GM18861 (cell line): ENCODE data around the gene FXR1.
A peak's percentile ranks its signal among the peaks of the same experiment; 100 is the strongest.
"Not testable (repeated sequence)": the region's sequence is repeated elsewhere in the genome, so short reads cannot be mapped to it uniquely, and the experiment has no call there.

ENCODE experiments used
- ATAC-seq: cut with Tn5 transposase; IDR thresholded peaks from one replicate; pipeline ENCODE4 v1.9.1; 2021; ENCODE audit not compliant: unreplicated experiment

FXR1 gene

DNA sequence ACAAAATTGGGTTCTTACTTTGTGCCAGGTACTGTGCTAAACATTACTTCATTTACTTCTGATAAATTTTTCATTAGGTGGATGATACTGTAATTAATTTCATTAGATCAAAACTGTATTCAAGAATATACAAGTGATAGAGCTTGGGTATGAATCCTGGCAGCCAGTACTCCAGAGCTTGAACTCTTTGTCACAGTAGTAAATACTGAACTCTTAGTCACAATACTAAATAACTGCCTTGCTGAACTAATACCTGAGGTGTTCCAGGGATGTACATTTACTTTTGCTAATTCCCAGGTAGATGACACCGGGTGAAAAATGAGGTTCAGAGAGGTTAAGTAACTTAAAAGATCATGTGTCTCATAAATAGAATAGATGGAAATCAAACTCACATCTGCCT, 20.3 kb downstream of the FXR1 start:
- no peak for ATAC-seq

DNA sequence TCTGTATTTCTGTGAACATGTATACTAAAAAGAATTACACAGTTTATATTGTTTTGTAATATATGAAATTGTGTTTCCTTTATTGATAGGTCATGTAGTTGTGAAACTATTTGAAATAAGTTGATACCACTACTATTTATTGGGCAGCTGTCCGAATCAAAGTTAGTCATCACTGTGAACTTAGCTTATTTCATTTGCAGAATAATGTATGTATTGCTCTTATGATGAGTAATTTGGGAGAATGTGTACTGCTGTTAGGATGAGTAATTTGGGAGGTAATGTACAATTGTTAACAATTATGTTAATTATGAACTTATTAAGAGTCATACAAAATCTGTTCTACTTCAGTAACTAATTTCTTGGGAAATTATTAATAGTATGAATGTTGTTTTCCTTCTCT, 22.2 kb downstream of the FXR1 start:
- no peak for ATAC-seq

DNA sequence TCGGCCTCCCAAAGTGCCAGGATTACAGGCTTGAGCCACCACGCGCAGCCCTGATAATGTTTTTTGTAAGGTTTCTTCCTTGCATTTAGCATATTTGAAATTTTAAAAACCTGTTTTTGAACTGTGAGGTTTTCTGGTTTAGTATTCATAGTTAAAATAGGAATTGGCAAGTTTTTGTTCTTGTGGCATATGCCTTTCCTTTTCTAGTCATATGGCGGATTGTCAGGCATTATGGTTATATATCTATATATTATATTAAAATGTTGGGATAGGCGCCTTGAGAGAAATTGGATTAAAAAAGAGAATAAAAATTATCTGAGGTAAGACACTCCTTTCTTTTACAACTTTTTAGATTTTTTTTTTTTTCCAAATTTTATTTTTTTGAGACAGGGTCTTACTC, 28.4 kb downstream of the FXR1 start:
- ATAC-seq, result no peak

DNA sequence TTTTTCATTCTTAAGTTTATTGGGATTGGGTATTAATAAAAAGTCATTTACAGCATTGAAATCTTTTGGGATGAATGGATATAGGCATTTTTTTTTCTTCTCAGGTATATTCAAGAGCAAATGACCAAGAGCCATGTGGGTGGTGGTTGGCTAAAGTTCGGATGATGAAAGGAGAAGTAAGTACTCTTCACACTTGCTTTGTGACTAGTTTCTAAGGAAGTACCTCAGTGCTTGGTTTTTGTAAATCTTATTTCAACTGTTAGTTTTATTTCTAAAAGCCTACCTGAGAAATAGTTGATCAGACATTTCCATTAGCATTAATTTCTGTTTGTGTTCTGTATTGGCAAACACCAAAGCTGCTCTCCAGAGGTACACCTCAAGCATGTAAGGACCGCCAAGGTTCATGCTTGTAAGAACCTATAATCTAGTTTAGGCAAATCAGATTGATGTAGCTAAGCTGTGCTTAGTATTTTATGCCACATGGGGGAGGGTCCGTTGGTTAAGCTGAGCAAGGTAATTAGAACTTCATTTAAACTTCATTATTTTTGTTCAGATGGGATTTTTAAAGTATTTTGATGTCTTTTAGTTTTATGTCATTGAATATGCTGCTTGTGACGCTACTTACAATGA, 35.4 kb downstream of the FXR1 start:
- ATAC-seq, result no peak

DNA sequence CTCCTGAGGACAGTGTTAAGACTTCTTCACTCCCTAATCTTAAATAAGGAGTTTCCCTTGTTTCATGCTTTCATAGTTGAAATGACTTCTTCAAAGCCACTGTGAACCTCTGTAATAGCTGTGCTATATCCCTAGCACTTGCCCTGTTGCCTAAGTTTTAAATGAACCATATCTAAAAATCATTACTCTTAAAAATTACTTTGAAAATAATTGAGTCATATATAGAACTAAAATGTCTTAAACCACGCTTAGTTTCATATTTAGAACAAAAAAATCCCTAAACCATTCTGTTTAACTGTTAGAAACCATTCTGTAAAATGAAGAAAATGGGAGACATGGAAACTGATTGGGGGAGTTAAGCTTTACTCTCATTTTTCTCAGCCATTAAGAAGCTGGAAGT, 47.2 kb downstream of the FXR1 start:
- ATAC-seq, result no peak

DNA sequence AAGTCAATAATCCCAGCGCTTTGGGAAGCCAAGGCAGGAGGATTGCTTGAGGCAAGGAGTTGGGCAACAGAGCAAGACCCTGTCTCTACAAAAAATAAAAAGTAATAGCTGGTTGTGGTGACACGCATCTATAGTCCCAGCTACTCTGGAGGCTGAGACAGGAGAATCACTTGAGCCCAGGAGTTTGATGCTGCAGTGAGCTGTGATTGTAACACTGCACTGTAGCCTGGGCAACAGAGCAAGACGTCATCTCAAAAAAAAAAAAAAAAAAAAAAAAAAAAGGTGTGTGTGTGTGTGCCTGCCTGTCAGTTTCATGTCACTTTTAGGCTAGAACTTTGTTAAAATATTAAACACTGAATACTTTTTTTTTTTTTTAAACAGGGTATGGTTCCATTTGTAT, 48.6 kb downstream of the FXR1 start:
- ATAC-seq, result no peak

DNA sequence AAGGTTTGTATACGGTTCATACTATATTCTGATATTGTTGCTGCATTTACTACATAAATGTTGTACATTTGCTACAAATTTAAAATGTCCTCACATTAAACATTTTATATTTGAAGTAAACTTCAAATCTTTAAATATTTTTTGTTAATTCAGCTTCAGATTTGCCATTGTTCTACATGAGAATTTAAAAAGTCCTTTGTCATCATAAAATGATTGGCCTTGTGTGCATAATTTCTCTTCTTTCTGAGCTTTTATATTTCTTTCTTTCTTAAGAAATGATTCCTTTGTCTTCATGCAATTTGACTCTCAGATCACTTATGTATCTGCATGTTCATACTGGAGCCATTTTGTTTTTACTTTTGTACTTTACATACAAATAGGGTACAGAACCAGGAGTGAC, 49.1 kb downstream of the FXR1 start:
- no peak for ATAC-seq

DNA sequence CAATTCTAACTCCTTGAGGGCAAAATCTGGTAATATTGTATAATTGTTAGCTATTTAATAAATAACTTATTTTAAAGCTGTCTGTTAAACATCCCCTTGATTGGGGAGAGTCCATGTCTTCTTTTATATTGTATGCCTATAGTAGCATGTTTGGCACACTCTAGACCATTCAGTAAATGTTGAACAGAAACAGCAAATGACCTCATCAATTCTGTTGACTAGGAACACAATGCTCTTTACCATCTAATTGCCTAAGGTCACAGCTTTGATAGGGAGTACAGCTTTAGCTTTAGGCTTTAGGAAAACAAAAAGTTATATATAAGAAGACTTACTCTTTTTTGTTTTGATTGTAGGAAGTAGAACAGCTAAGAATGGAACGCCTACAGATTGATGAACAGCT, 50.1 kb downstream of the FXR1 start:
- no peak for ATAC-seq

DNA sequence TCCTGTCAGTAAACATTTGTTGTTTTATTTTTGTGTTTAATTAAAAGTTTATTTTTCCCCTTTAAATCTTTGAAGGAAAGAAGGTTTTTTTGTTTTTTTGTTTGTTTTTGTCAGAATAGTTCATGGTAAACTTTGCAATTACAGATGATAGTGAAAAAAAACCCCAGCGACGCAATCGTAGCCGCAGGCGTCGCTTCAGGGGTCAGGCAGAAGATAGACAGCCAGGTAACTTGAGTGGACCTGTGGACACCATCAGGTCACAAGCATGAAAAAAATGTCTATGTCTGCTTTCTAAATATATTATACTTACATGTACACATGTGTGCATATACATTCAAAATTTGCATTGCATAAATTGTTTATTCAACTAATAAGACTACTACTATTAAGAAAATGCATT, 58.5 kb downstream of the FXR1 start:
- no peak for ATAC-seq

DNA sequence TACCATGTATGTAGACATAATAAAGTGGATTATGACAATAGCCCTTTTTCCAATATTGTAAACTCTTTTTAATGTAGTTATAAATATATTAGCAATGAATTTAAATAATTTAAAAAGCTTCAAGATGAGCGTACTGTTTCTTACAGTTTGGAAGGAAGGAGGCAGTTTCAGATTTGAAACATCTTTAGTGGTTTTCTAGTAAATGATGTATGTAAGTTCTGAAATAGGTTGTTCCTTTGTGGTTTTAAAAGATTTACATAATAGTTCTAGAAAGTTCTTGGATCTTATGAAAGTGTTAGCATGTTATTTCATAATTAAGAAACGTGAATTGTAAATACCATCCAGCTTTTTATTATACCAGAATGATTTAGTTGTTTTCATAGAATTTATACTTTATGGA, 61.1 kb downstream of the FXR1 start:
- ATAC-seq, result peak; percentile 65

DNA sequence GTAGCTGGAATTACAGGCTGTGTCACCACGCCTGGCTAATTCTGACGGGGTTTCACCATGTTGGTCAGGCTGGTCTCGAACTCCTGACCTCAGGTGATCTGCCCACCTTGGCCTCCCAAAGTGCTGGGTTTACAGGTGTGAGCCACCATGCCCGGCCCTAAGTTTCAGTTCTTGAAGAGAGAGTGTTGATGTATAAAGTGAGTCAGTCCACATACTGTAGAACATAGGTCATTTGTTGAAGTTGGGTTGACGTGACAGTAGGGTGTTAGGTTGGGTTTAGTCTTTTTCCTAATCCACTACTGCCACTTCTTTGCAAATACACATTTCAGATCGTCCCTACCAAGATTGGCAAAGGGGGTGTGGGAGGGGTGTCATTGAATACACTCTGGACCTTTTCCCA, 61.8 kb downstream of the FXR1 start:
- no peak for ATAC-seq

DNA sequence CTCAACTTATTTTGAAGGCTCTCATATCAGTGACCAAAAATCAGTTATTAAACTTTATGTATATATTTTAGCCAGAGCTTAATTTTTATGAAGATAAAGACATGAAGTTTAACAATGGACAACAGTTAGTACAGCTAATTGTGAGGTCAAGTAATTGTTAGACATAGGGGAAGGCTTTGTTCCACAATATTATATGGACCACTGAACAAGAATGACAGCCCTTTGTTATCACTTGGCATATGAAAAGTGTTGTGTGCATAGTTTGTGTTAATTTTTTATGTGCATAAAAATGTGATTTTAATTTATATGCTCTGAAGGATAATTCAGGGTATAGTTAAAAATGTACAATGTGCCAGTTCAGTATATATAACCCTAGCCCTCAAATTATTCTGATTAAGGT, 65.0 kb downstream of the FXR1 start:
- ATAC-seq, result no peak

DNA sequence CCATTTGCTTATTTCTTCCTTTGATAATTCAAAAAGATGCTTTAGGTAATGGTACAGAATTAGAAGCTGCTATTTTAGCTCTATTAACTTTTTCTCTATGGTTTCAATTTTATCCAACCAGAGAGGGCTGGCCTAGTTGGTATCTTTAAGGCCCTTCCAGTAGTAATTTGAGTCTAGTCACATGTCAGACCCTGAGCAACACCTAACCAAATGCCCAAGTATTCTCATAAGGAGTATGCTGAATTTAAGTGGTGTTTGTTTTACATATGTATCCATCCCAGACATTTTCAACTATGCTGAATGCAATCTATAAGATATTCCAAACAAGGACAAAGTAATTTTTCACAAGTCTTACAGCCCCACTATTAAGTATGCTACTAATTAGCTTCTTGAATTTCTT, 67.5 kb downstream of the FXR1 start:
- no peak for ATAC-seq

DNA sequence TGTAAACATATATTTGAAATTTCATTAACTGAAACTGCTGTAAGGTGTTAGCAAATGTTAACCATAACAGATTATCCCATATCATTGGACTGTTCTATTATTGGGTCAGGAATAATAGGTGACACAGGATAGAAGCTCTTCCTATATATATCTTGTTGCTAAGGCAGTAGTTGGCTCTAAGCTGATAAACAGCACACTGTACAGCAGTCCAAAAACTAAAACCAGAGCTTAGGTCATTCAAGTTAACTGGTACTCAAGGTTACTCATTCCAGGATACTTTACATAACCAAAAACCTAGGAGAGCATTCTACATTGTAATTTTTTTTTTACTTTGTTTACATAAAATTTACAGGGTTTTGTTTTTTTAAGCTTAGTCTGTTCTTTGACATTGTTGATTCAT, 68.1 kb downstream of the FXR1 start:
- ATAC-seq, result no peak

DNA sequence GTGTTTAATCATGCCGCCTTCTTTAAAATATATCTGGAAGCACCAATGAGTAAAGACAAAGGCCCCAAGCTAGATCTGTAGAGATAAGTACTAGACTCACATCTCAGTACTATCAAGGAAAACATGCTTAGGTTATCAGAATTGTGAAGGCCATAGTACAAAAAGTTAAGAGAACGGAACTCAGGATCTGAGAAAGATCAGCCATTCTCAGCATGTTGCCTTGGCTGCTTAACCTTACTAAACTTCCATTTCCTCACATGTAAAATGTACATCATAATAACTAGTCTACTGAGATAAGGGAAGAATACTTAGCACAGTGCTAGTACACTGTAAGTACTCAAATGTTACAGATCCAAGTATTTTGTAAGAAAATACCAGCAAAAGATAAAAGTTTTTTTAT, 69.4 kb downstream of the FXR1 start:
- ATAC-seq, result no peak

DNA sequence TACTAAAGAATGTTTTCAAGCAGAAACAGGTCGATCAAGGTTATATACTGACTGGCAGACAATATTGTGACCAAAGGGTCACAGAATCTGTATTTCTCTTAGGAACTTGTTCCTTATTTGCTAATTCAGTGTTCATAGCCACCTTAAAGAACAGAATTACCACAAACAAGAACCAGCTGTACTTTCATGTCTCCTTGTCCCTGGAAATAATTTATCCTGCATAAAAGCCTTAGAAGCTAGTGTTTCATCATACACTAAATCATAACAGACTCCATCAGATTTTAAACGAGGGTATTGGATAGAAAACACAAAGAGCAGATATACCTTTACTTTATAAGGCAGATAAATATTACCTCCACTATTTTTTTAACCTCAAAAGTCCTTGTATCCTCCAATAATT, 70.7 kb downstream of the FXR1 start:
- ATAC-seq, result no peak

DNA sequence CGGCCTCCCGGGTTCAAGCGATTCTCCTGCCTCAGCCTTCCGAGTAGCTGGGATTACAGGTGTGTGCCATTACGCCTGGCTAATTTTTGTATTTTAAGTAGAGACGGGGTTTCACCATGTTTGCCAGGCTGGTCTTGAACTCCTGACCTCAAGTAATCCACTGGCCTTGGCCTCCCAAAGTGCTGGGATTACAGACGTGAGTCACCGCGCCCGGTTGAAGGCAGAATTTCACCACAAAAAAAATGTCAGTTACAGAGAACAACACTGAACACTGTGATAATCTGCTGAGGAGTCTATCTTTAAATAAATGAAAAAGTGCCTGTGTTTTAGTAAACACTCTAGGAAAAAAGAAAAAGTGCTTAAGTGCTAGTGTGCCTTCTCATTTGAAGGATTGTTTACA, 73.9 kb downstream of the FXR1 start:
- not testable (repeated sequence) for ATAC-seq

DNA sequence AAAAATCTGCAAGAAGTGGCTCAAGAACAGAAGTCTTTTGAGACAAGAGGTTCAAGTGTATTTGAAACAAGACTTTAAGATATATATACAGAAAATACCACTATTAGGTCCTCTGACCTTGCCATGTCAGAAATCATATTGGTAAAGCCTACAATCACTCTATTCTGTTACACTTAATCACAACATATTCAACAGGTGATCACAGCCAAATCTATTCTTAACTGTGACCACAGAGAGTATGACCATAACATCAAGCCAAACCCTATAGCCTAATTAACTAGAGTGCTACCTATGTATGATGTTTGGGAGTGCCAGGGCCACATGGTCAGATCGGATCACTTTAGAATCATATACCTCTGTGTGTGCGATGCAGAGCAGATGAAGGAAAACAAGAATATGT, 74.9 kb downstream of the FXR1 start:
- ATAC-seq, result no peak

DNA sequence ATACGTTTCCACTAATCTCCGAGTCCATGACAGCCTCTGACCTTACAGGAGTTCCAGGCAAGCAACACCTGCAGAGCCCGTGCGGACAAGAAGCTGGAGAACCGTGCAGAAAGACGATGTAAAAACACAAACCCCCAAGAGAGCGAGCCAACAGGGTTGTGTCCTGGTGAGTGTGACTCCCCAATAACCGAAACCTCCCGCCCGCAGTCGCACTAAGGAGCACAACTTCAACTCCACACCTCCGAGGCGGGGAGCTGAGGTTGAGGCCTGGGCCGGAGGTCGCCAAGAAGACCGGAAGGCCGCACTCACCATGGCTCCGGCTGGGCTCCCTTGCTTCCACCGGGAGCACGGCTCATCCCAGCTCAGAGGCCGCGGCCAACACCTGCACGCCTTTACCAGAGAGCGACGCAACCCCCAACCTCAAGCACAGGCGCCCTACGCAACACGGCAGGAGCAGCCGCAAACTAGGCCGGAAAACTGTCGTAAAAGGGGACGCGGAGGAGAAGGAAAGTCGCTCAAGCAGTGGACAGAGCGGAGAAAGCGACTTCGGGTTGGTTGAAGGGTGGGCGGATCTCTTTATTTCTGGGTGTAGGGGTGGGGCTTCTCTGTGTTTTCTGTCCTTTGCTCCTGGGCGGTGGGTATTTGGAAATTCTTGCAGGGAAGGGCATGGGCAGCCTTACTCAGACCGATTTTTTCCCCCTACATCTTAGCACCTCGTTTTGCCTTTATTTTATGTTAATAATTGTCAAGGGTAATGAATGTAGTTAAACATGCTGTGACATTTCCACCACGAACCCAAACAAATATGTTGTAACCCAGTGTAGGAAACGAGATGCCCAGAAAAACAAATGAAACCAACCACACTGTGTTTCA, 77.1 kb downstream of the FXR1 start, which contains the start of gene DNAJC19:
TSS of gene DNAJC19 (minus strand) at position 446 of the 873 bp plus-strand sequence. CDS start at position 312, 134 bp downstream.
- ATAC-seq, result peak; percentile 91

DNA sequence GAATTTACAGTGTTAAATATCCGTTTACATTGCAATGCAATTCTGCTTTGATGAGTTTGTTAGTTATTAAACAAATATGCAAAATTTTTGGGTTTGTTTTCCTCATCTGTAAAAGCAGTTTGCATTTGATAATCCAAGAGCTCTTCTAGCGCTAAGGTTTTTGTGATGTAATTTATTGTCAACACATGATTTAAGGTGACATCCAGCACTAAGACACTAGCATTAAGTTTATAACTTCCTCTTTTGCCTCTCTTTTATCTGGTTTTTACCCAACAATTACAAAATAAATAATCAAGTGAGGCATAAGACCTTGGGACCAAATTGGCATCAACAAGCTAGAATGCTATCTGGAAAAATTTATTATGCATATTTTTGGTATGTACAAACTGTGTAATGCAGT, 78.0 kb downstream of the FXR1 start:
- no peak for ATAC-seq

DNA sequence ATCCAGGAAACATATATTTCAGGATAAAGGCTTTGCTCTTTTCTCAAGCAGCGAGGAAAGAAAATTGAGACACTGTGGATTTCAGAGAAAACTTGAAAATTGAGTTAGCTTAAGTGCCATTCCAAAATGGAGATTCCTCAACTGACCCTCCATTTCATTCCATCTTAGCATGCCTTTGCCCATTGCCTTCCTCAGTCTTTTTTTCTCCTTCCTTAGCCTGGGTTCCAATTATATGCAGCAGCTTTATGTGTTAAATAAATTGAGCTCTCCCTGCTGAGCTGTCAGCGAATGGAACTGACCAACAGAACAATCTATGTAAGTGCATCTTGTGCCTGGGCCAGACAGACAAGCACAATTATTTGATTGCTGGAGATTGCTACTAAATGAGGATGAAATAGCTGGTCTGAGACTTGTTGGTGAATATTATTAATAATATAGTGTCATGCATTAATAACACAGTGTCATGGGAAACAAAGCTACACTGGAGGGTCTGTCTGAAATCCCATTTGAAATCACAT, 84.0 kb downstream of the FXR1 start:
- no peak for ATAC-seq

DNA sequence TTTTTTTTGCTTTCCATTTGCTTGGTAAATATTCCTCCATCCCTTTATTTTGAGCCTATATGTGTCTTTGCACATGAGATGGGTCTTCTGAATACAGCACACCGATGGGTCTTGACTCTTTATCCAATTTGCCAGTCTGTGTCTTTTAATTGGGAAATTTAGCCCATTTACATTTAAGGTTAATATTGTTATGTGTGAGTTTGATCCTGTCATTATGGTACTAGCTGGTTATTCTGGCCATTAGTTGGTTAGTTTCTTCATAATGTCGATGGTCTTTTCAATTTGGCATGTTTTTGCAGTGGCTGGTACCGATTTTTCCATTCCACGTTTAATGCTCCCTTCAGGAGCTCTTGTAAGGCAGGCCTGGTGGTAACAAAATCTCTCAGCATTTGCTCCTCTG, 89.9 kb downstream of the FXR1 start:
- ATAC-seq, result not testable (repeated sequence)
